ENCODE measurements around the gene CACNB4.

The CACNB4 gene

DNA sequence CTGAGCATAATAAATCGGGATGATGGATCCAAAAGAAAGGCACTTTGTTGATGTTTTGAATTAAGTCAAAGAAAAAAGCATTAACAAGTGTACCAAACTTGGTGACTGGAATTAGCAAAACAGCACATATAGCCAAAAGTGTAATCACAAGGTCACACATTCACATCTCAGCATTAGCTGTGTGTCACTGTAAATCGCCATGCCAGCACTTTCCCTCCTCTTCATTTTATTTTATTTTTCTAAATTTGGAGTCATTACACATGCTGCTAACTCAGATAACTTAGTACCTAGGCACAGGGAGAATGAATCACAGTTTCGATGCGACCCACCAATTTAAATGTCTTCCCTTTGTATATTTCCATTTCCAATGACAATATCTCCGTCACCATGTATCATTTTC is 111.4 kb downstream of the CACNB4 start:
- no peaks in the 10 kb centered on the region for H3K4me1 ChIP-seq (ENCODE audit: control insufficient read depth, insufficient read depth, low read length)
- H3K9ac ChIP-seq (ENCODE audit: low read length), result no peak overlapping the region
- H3K36me3 ChIP-seq (ENCODE audit: control insufficient read depth, insufficient read depth, low read length), result no peaks in the 10 kb centered on the region
- H3K27ac ChIP-seq (ENCODE audit: low read depth, low read length), result no peak overlapping the region
- no peaks in the 10 kb centered on the region for H3K27me3 ChIP-seq (ENCODE audit: control insufficient read depth, insufficient read depth, low read length)
- no peaks in the 10 kb centered on the region for H3K9me3 ChIP-seq (ENCODE audit: control insufficient read depth, insufficient read depth, low read depth, low read length)
- H3K4me3 ChIP-seq (ENCODE audit: low read depth, low read length), result no peak overlapping the region

DNA sequence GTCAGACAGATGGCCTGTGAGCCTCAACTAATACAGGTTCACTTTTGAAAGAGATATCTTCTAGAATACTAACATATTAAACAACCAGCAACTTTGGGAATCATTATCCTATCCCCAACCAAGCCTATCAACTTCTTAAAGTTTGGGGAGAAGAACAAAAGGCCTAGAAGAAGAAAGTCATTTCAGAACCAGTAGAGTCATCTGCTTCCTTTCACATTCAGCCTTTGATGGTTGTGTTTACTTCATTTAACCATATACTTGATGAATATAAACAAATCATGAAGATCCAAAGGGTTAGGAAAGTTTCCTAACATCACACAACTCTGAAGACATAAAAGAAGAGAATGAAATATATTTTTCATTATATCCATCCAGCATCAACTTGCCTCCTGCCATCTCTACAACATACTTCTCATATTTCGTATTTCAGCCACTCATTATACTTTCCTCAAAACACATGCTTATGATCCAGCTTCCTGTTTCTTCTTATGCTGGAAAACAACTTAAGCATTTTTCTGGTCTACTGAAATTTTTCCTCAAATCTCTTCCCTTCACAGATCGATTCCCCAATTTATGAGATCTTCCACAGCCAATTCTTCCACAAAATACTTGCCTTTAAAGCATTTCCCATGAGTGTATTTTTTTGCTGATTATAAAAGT is 114.3 kb downstream of the CACNB4 start:
- no peak overlapping the region for H3K9ac ChIP-seq (ENCODE audit: low read length)

DNA sequence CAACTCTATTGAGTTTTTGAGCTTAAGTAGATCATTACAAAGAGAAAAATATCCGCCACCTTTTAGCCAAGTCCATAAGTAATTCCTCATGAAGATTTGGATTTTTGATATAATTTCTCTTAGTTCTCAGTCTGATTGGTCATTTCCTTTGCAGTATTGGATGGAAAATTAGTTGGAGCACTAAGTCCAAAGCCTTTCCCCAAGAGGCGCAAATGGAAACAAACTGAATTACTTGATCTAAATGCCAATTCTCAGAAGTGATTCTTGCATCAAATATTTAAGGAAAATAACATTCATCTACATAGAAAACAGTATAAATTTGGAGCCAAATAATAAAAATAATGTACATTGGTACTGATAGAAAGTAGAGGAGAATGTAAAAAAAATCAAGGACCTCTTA is 115.6 kb downstream of the CACNB4 start:
- no peak overlapping the region for H3K27ac ChIP-seq (ENCODE audit: low read depth, low read length)
- H3K4me1 ChIP-seq (ENCODE audit: control insufficient read depth, insufficient read depth, low read length), result no peaks in the 10 kb centered on the region; the same call in 1 of the 2 replicates
- H3K9me3 ChIP-seq (ENCODE audit: control insufficient read depth, insufficient read depth, low read depth, low read length), result no peaks in the 10 kb centered on the region
- H3K4me3 ChIP-seq (ENCODE audit: low read depth, low read length), result no peak overlapping the region
- no peak overlapping the region for H3K9ac ChIP-seq (ENCODE audit: low read length)
- H3K27me3 ChIP-seq (ENCODE audit: control insufficient read depth, insufficient read depth, low read length), result no peaks in the 10 kb centered on the region
- H3K36me3 ChIP-seq (ENCODE audit: control insufficient read depth, insufficient read depth, low read length), result no peaks in the 10 kb centered on the region

More for the DNA sequence above, 114.3 kb downstream of the CACNB4 start:
- no peaks in the 10 kb centered on the region for H3K36me3 ChIP-seq (ENCODE audit: control insufficient read depth, insufficient read depth, low read length)
- no peaks in the 10 kb centered on the region for H3K9me3 ChIP-seq (ENCODE audit: control insufficient read depth, insufficient read depth, low read depth, low read length)
- H3K27ac ChIP-seq (ENCODE audit: low read depth, low read length), result no peak overlapping the region
- no peaks in the 10 kb centered on the region for H3K27me3 ChIP-seq (ENCODE audit: control insufficient read depth, insufficient read depth, low read length)
- H3K4me1 ChIP-seq (ENCODE audit: control insufficient read depth, insufficient read depth, low read length), result no peaks in the 10 kb centered on the region; the same call in 1 of the 2 replicates
- no peak overlapping the region for H3K4me3 ChIP-seq (ENCODE audit: low read depth, low read length)

DNA sequence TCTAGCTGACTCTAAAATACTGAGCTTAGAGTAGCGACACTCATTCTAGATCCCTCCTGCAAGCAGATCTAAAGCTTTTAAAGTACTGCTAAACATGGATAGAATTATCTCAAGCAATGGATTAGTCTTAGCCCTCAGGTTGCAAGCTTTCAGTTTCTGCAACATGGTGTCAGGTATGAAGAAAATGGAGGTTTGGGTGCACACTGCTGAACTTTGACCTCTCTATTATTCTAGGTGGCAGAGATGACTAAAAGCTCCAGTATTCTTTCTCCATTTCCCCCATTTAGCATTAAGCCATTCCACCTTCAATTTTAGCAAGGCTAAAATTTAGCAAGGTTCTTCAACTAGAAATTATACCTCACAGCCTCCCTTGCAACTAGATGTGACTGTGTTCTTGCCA is 117.0 kb downstream of the CACNB4 start:
- Histone ChIP-seq H3K4me1 (ENCODE audit: control insufficient read depth, insufficient read depth, low read length) (no peaks in the 10 kb centered on the region; the same call in 1 of the 2 replicates), H3K36me3 (ENCODE audit: control insufficient read depth, insufficient read depth, low read length) (no peaks in the 10 kb centered on the region), H3K9ac (ENCODE audit: low read length) (no peak overlapping the region), H3K4me3 (ENCODE audit: low read depth, low read length) (no peak overlapping the region), H3K9me3 (ENCODE audit: control insufficient read depth, insufficient read depth, low read depth, low read length) (no peaks in the 10 kb centered on the region), H3K27me3 (ENCODE audit: control insufficient read depth, insufficient read depth, low read length) (no peaks in the 10 kb centered on the region), H3K27ac (ENCODE audit: low read depth, low read length) (no peak overlapping the region)

- Histone ChIP-seq H3K9me3 (ENCODE audit: control insufficient read depth, insufficient read depth, low read depth, low read length) (no peaks in the 10 kb centered on the region), H3K36me3 (ENCODE audit: control insufficient read depth, insufficient read depth, low read length) (no peaks in the 10 kb centered on the region)
Observed at GRCh38 chr2:151979694-151980093, 119.2 kb downstream of the CACNB4 start.

DNA sequence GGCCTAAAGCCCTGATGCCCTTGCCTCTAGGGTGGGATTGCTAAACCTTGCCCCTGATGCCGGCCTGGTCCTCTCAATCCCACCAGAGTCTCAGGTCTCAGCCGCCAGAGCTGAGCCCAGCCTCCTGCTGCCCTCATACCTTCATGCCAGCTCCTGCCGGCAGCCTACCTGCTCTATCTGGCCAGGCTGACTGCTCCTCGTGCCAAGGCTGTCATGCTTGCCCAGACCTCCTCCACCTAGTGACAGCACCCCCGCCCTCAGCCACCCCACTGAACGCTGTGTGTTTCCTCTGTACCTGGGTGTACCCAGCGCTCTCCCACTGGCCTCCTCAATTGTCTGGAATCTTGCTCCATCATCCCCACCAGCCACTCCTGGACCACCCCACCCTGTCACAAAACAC is 120.1 kb downstream of the CACNB4 start:
- no peak overlapping the region for H3K9ac ChIP-seq (ENCODE audit: low read length)
- H3K27me3 ChIP-seq (ENCODE audit: control insufficient read depth, insufficient read depth, low read length), result no peaks in the 10 kb centered on the region
- no peak overlapping the region for H3K27ac ChIP-seq (ENCODE audit: low read depth, low read length)
- no peaks in the 10 kb centered on the region for H3K9me3 ChIP-seq (ENCODE audit: control insufficient read depth, insufficient read depth, low read depth, low read length)
- H3K4me3 ChIP-seq (ENCODE audit: low read depth, low read length), result no peak overlapping the region
- peaks cover 4% of the 10 kb centered on the region for H3K4me1 ChIP-seq (ENCODE audit: control insufficient read depth, insufficient read depth, low read length)
- H3K36me3 ChIP-seq (ENCODE audit: control insufficient read depth, insufficient read depth, low read length), result no peaks in the 10 kb centered on the region

More at GRCh38 chr2:151979694-151980093, 119.2 kb downstream of the CACNB4 start:
- Histone ChIP-seq H3K4me3 (ENCODE audit: low read depth, low read length) (no peak overlapping the region), H3K9ac (ENCODE audit: low read length) (no peak overlapping the region), H3K4me1 (ENCODE audit: control insufficient read depth, insufficient read depth, low read length) (no peaks in the 10 kb centered on the region; the same call in 1 of the 2 replicates), H3K27ac (ENCODE audit: low read depth, low read length) (no peak overlapping the region), H3K27me3 (ENCODE audit: control insufficient read depth, insufficient read depth, low read length) (no peaks in the 10 kb centered on the region)

- no peak overlapping the region for H3K27ac ChIP-seq (ENCODE audit: low read depth, low read length)
- no peaks in the 10 kb centered on the region for H3K9me3 ChIP-seq (ENCODE audit: control insufficient read depth, insufficient read depth, low read depth, low read length)
- H3K4me1 ChIP-seq (ENCODE audit: control insufficient read depth, insufficient read depth, low read length), result peaks cover 11% of the 10 kb centered on the region
- H3K27me3 ChIP-seq (ENCODE audit: control insufficient read depth, insufficient read depth, low read length), result no peaks in the 10 kb centered on the region
- H3K36me3 ChIP-seq (ENCODE audit: control insufficient read depth, insufficient read depth, low read length), result no peaks in the 10 kb centered on the region
- no peak overlapping the region for H3K9ac ChIP-seq (ENCODE audit: low read length)
- H3K4me3 ChIP-seq (ENCODE audit: low read depth, low read length), result no peak overlapping the region
Observed at GRCh38 chr2:151977631-151978030, 121.2 kb downstream of the CACNB4 start.

DNA sequence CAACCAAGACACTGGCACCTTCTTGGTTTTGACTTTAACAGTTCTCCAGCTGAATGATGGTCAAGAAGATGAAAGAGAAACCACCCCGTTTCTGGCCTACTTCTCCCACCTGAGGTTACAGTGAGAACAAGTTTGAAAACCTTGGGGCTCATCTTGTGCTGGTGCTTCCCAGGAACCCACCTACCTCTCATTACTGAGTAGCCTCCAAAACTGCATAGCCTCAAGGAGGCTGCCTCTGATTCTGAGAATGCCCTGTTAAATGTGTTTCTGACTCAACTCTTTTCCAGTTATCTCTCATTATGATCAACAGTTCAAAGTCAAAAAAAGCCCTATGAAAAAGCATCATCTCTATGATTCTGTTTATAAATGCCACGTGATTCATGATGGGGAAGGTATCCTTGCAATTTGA is 121.9 kb downstream of the CACNB4 start:
- no peak overlapping the region for H3K4me3 ChIP-seq (ENCODE audit: low read depth, low read length)
- no peaks in the 10 kb centered on the region for H3K36me3 ChIP-seq (ENCODE audit: control insufficient read depth, insufficient read depth, low read length)
- peaks cover 14% of the 10 kb centered on the region for H3K4me1 ChIP-seq (ENCODE audit: control insufficient read depth, insufficient read depth, low read length)
- no peaks in the 10 kb centered on the region for H3K9me3 ChIP-seq (ENCODE audit: control insufficient read depth, insufficient read depth, low read depth, low read length)
- no peak overlapping the region for H3K27ac ChIP-seq (ENCODE audit: low read depth, low read length)
- no peak overlapping the region for H3K9ac ChIP-seq (ENCODE audit: low read length)
- H3K27me3 ChIP-seq (ENCODE audit: control insufficient read depth, insufficient read depth, low read length), result no peaks in the 10 kb centered on the region

DNA sequence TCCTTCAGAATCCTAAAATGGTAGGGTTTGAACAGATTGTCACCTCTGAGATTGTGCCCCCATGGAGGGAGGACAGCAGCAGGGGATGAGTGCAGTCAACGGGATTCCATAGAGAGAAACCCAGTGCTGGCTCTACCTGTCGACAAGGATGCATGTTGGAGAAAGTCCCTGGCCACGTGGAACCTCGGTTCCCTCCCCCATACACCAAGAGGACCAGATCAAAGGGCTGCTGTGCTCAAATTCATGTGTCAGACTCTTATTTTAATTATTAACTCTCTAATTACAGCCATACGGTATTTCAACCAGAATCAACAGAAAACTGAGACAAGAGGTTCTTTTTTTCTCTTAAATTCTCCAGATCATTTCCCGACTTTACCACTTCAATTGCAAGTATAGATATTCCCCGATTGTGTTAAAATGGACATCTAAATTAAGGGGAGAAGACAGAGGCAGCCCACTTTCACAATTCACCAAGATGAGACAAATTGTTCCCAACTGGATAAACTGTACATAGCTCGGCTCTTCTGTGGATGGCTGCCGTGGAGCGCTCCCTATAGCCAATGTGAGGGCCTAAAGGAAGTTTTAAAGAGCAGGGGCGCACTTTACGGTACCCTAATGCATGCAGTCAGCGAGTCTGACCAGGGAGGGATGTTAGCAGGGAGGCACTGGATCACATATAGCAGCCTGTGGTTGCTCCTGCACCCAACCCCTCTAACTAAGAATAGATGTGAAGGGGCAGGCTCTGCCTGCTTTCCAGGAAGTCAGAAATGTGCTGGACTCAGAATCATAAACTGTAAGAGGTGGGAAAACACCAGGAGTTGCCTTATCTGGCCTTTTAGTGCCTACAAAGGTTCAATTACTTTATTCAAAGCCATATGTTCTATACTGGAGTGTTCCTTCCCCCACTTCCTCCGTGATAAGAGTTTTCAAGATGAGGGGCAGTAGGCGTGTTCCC is 123.1 kb downstream of the CACNB4 start:
- Histone ChIP-seq H3K9ac (ENCODE audit: low read length) (no peak overlapping the region), H3K36me3 (ENCODE audit: control insufficient read depth, insufficient read depth, low read length) (no peaks in the 10 kb centered on the region), H3K4me1 (ENCODE audit: control insufficient read depth, insufficient read depth, low read length) (peaks cover 14% of the 10 kb centered on the region), H3K4me3 (ENCODE audit: low read depth, low read length) (no peak overlapping the region), H3K27me3 (ENCODE audit: control insufficient read depth, insufficient read depth, low read length) (no peaks in the 10 kb centered on the region), H3K27ac (ENCODE audit: low read depth, low read length) (no peak overlapping the region), H3K9me3 (ENCODE audit: control insufficient read depth, insufficient read depth, low read depth, low read length) (no peaks in the 10 kb centered on the region)

DNA sequence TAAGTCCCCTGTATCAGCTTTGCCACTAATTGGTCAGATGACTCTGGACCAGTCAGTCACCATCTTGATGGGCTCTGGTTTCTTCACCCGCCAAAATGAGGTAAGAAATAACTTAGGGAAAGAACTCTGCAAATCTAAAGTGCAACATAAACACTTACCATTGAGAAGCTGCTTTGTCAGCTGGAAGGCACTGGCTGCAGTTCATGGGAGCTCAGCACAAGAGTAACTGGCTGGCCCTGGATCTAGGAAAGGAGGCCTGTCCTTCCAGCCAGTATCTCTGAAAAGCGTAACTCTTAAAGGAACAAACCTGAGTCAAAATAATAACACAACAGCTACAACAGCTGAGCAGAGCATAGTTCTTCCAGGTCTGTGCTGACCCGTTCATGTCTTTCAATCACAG is 123.9 kb downstream of the CACNB4 start:
- H3K27ac ChIP-seq (ENCODE audit: low read depth, low read length), result no peak overlapping the region
- no peak overlapping the region for H3K4me3 ChIP-seq (ENCODE audit: low read depth, low read length)
- H3K9ac ChIP-seq (ENCODE audit: low read length), result no peak overlapping the region

DNA sequence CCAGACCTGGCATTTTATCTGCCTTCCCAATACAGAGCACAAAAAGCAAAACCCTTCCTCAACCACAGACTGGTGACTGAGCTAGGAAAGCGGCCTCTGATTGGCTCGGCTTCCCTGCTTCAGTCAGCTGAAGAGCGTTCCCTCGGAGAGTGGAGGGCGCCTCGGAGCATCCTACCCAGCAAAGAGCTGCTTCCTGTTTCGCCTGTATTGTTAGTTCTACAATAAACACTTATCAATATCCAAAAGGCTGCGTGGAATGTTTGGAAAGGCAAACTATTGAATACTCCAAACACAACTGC is 125.0 kb downstream of the CACNB4 start:
- H3K4me3 ChIP-seq (ENCODE audit: low read depth, low read length), result no peak overlapping the region
- H3K36me3 ChIP-seq (ENCODE audit: control insufficient read depth, insufficient read depth, low read length), result no peaks in the 10 kb centered on the region
- H3K27me3 ChIP-seq (ENCODE audit: control insufficient read depth, insufficient read depth, low read length), result no peaks in the 10 kb centered on the region
- H3K4me1 ChIP-seq (ENCODE audit: control insufficient read depth, insufficient read depth, low read length), result peaks cover 14% of the 10 kb centered on the region
- no peak overlapping the region for H3K27ac ChIP-seq (ENCODE audit: low read depth, low read length)
- H3K9me3 ChIP-seq (ENCODE audit: control insufficient read depth, insufficient read depth, low read depth, low read length), result no peaks in the 10 kb centered on the region
- no peak overlapping the region for H3K9ac ChIP-seq (ENCODE audit: low read length)

More for the DNA sequence above, 123.9 kb downstream of the CACNB4 start:
- Histone ChIP-seq H3K4me1 (ENCODE audit: control insufficient read depth, insufficient read depth, low read length) (peaks cover 14% of the 10 kb centered on the region), H3K27me3 (ENCODE audit: control insufficient read depth, insufficient read depth, low read length) (no peaks in the 10 kb centered on the region), H3K36me3 (ENCODE audit: control insufficient read depth, insufficient read depth, low read length) (no peaks in the 10 kb centered on the region), H3K9me3 (ENCODE audit: control insufficient read depth, insufficient read depth, low read depth, low read length) (no peaks in the 10 kb centered on the region)
